CD4-positive, alpha-beta memory T cell (primary cell): Measurements from ENCODE around the gene ZNF529. TPM values are rescaled to one million over a fixed set of nuclear protein-coding genes. Genes with fewer than 3 reads are reported as not detected.

Source experiments
- CTCF ChIA-PET: fragments of 350-600 bp; sonication (Branson Sonifier 250); formaldehyde crosslinking; loops from one replicate; lab custom pipeline; 2021; ENCODE audit warnings: inconsistent platforms; ENCODE audit not compliant: partially characterized antibody; lab: Charles Lee
- POLR2A ChIA-PET: fragments of 350-600 bp; sonication (Branson Sonifier 250); formaldehyde crosslinking; loops from one replicate; lab custom pipeline; 2021; ENCODE audit not compliant: partially characterized antibody; lab: Charles Lee
- DNase-seq, 5 donors: peaks; one replicate each; pipeline versions ENCODE4 v3.0.0 to v3.0.0-alpha.2; 2020 to 2022; ENCODE audit warnings: mixed read lengths in 1 of 5
- H3K27ac ChIP-seq: one replicate; pipeline ENCODE4 v1.7.0; 2013; ENCODE audit warnings: low read depth, low read length
- H3K27me3 ChIP-seq: 2 replicates; pipeline ENCODE4 v1.7.0; 2013; ENCODE audit warnings: mild to moderate bottlenecking, low read length, moderate library complexity; ENCODE audit not compliant: insufficient read depth
- H3K36me3 ChIP-seq: 2 replicates; pipeline ENCODE4 v1.7.0; 2013; ENCODE audit warnings: mild to moderate bottlenecking, low read length, moderate library complexity; ENCODE audit not compliant: insufficient read depth
- H3K4me1 ChIP-seq: 2 replicates; pipeline ENCODE4 v1.7.0; 2013; ENCODE audit warnings: mild to moderate bottlenecking, low read length, moderate library complexity; ENCODE audit not compliant: insufficient read depth
- H3K4me3 ChIP-seq, 2 donors: one replicate each; pipeline ENCODE4 v1.7.0; 2013; ENCODE audit warnings: low read length in 2 of 2, mild to moderate bottlenecking in 1 of 2
- H3K9me3 ChIP-seq, 2 donors: one replicate each; pipeline ENCODE4 v1.7.0; 2013; ENCODE audit warnings: low read length in 2 of 2, control low read depth in 1 of 2; ENCODE audit not compliant: control insufficient read depth in 1 of 2
- H3K27ac Mint-ChIP-seq, 7 donors: one replicate each; pipeline ENCODE4 v1.8.0; 2020 to 2021; ENCODE audit warnings: mixed read lengths in 7 of 7, mild to moderate bottlenecking in 6 of 7, inconsistent platforms in 3 of 7, moderate library complexity in 3 of 7
- H3K27me3 Mint-ChIP-seq, 2 donors: one replicate each; pipeline ENCODE4 v1.8.0; 2020 to 2021; ENCODE audit warnings: mixed read lengths in 2 of 2
- H3K36me3 Mint-ChIP-seq, 2 donors: one replicate each; pipeline ENCODE4 v1.8.0; 2020 to 2021; ENCODE audit warnings: mixed read lengths in 2 of 2, inconsistent platforms in 1 of 2, mild to moderate bottlenecking in 1 of 2
- H3K4me1 Mint-ChIP-seq, 4 donors: one replicate each; pipeline ENCODE4 v1.8.0; 2020 to 2021; ENCODE audit warnings: mixed read lengths in 4 of 4, mild to moderate bottlenecking in 1 of 4
- H3K4me3 Mint-ChIP-seq, 8 donors: one replicate each; pipeline ENCODE4 v1.8.0; 2020 to 2021; ENCODE audit warnings: mixed read lengths in 8 of 8, mild to moderate bottlenecking in 7 of 8, moderate library complexity in 6 of 8, inconsistent platforms in 3 of 8
- H3K9me3 Mint-ChIP-seq, 8 donors: one replicate each; pipeline ENCODE4 v1.8.0; 2020 to 2021; ENCODE audit warnings: mixed read lengths in 8 of 8, mild to moderate bottlenecking in 5 of 8, inconsistent platforms in 3 of 8, moderate library complexity in 1 of 8
- intact Hi-C: fragments of 100-400 bp; cut with micrococcal nuclease; formaldehyde crosslinking; loops from one replicate; pipeline ENCODE4 v1.15.1; 2023
- polyA plus RNA-seq, 2 donors: library from polyadenylated mRNA; unstranded; fragments of 300-500 nt; fragmentation: Illumina TruSeq; gene quantifications; one replicate each; pipeline ENCODE4 v1.2.3, GENCODE V29; 2021
- total RNA-seq, 2 experiments: library from RNA; stranded (reverse); gene quantifications; one replicate each; pipeline ENCODE4 v1.2.3, GENCODE V29; 2021

The ZNF529 gene
- total and polyA plus RNA-seq, 4 experiments from 2014 or later, result 7.9 to 33.5 (median 20.8) TPM

DNA sequence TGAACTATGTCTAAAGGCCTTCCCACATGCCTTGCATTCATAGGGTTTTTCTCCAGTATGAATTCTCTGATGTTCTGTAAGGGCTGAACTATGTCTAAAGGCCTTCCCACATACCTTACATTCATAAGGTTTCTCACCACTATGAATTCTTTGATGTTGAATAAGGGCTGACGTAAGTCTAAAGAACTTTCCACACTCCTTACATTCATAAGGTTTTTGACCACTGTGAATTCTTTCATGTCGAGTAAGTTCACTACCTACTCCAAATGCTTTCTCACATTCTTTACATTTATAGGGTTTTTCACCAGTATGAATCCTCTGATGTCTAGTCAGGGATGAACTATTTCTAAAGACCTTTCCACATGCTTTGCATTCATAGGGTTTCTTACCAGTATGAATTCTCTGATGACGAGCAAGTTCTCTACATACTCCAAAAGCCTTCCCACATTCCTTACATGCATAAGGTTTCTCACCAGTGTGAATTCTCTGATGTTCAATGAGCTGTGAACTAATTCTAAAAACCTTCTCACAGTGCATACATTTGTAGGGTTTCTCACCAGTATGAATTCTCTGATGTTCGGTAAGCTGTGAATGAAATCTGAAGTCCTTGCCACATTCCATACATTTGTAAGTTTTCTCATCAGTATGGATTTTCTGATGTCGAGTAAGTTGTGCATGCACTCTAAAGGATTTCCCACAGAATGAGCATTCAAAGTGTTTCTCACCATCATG, 25.9 kb downstream of the ZNF529 start:
- Mint-ChIP-seq H3K27me3 (no peaks in the 10 kb centered on the region), H3K4me3 (no peak overlapping the region), H3K9me3 (peaks cover 13 to 100% (median 91%) of the 10 kb centered on the region in 8 donors), H3K4me1 (no peaks in the 10 kb centered on the region), H3K36me3 (peaks cover 84 to 94% of the 10 kb centered on the region in 2 donors), H3K27ac (no peak overlapping the region)
- Histone ChIP-seq H3K36me3 (peaks cover 43% of the 10 kb centered on the region), H3K4me1 (no peaks in the 10 kb centered on the region), H3K4me3 (peak overlapping the region in 1 of 2 donors; percentile 10), H3K27ac (no peak overlapping the region), H3K9me3 (peaks cover 10 to 86% of the 10 kb centered on the region in 2 donors), H3K27me3 (no peaks in the 10 kb centered on the region)
- intact Hi-C loops, result no loop called here
- peak in 1 of 5 donors; percentile 10 for DNase-seq
- ChIA-PET POLR2A (no interaction called here), CTCF (no interaction called here)

DNA sequence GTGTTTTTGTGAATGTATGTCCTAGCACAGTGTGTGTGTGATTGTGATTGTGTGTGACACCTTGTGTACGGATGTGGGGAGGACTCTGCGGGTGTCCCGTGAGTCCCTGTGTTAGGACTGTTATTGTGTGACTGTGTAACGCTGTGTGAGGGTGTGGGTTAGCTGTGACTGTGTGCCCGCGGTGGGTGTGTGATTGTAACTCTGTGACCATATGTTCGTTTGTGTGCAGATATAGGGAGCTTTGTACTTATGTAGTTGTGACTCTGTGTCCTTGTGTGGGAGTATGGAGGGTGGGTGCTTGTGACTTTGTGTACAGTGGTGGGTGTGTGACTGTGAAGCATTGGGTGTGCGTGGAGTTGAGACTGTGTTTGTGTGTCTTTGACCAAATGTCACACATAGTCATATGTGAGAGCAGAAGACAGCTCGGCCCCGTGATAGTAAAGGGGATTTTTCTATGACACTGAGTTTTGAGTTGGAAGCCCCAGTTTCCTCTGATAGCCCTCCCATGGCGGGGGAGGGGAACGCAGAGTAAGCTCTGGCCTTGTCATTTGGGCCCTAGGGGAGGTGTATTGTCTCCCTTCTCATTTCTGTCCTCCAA, 44.1 kb downstream of the ZNF529 start:
- Mint-ChIP-seq H3K4me1 (peaks cover 17 to 29% (median 22%) of the 10 kb centered on the region in 4 donors), H3K27me3 (no peaks in the 10 kb centered on the region), H3K9me3 (peaks cover 0 to 56% (median 31%) of the 10 kb centered on the region in 8 donors), H3K4me3 (peak overlapping the region; percentile 91 to 100 (median 97)), H3K27ac (peak overlapping the region; percentile 91 to 99 (median 97)), H3K36me3 (peaks cover 33 to 46% of the 10 kb centered on the region in 2 donors)
- peaks cover 0 to 24% of the 10 kb centered on the region in 2 donors for H3K9me3 ChIP-seq
- POLR2A ChIA-PET, result interaction anchor here (0.6 to 4.6 kb wide), 23 partner anchors 40 to 1066 kb away, joined by 3 to 51 read pairs (median 8); partner anchors contain the start of genes ZFP14, ZFP82, ZNF146 and ZNF382
- peaks cover 22% of the 10 kb centered on the region for H3K4me1 ChIP-seq
- H3K27ac ChIP-seq, result peak overlapping the region; percentile 87
- peak overlapping the region; percentile 88 to 99 for H3K4me3 ChIP-seq
- H3K27me3 ChIP-seq, result no peaks in the 10 kb centered on the region
- H3K36me3 ChIP-seq, result peaks cover 7% of the 10 kb centered on the region
- peak in 1 of 5 donors; percentile 39 for DNase-seq
- CTCF ChIA-PET, result interaction anchor here (0.7 to 2.0 kb wide), 4 partner anchors 15 to 159 kb away, joined by 3 to 8 read pairs (median 3); partner anchors contain the start of genes ZNF382 and ZNF567
- intact Hi-C loops, result loop anchor here (1.0 to 5.0 kb wide), 14 partner anchors 40 to 1065 kb away; partner anchors contain the start of genes ZFP14, ZNF146, ZNF345 and ZNF382

DNA sequence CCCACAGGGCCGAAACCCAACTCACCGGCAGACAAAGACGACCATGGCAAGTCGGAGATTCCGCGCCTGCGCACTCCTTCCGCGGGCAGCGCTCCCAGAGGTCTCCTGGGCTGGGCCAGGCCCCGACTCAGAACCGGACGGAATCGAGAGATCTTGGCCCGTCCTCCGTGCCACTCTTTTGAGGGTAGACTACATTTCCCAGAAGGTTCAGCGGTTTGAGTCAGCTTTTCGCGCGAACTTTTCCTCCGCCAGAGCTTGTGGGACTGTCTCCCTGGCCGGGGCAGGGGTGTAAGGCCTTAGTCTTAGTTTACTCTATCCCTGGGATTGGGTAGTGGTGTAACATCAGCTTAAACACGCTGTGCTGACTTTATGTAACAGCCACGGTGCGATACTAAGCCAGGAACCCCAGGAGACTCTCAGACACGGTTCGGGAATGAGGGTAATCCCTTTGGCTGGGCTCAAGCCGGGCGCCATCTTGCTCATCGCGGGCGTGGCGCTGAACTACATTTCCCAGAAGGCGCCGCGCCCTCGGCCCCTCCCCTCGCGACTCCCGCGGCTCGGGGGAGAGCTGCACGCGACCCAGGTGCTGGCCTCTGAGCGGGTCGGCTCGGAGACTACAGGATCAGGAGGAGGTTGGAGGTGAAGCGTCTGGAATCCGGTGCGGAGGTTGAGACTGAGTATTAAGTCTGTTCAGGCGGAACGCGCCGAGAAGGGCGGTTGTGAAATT, 44.7 kb downstream of the ZNF529 start, which contains the start of gene ZNF260:
TSS of gene ZNF260 (minus strand) at position 78 of the 727 bp plus-strand sequence. CDS start 13,033 bp downstream, outside the sequence.
- Mint-ChIP-seq H3K4me1 (peaks cover 17 to 29% (median 22%) of the 10 kb centered on the region in 4 donors), H3K36me3 (peaks cover 34 to 44% of the 10 kb centered on the region in 2 donors), H3K4me3 (peak within 1 kb of the TSS; percentile 91 to 100 (median 97)), H3K9me3 (peaks cover 2 to 55% (median 29%) of the 10 kb centered on the region in 8 donors), H3K27me3 (no peaks in the 10 kb centered on the region), H3K27ac (peak within 1 kb of the TSS; percentile 91 to 99 (median 97))
- intact Hi-C loops, result loop anchor here (1.0 to 5.0 kb wide), 14 partner anchors 39 to 1066 kb away; partner anchors contain the start of genes ZFP14, ZNF146, ZNF345 and ZNF382
- peak; percentile 90 to 95 (median 93) for DNase-seq
- ChIA-PET POLR2A (interaction anchor here (0.6 to 4.6 kb wide), 24 partner anchors 25 to 1066 kb away, joined by 3 to 51 read pairs (median 8); partner anchors contain the start of genes ZFP14, ZFP82, ZNF146 and ZNF345), CTCF (interaction anchor here (0.7 to 2.0 kb wide), 5 partner anchors 15 to 842 kb away, joined by 3 to 8 read pairs (median 3); partner anchors contain the start of genes ZNF382, ZNF527, ZNF566 and ZNF567)
- Histone ChIP-seq H3K4me3 (peak within 1 kb of the TSS; percentile 88 to 99), H3K27ac (peak within 1 kb of the TSS; percentile 87), H3K9me3 (peaks cover 0 to 20% of the 10 kb centered on the region in 2 donors), H3K27me3 (no peaks in the 10 kb centered on the region), H3K36me3 (peaks cover 7% of the 10 kb centered on the region), H3K4me1 (peaks cover 22% of the 10 kb centered on the region)

DNA sequence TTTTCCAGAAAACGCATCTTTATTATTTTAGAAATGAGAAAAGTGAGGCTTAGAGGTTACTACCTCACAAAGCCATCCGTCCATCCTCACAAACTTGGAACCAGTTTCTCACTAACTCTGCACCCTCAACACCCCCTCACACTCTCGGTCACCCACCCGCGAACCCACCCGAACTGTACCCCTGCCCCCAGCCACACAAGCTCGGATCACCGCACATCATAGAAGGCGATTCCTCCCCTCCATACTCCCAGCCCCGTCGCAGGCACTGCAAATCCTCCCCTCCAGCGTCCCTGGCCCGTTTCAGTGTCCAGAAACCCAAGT, 45.3 kb downstream of the ZNF529 start:
- Mint-ChIP-seq H3K9me3 (peaks cover 2 to 57% (median 31%) of the 10 kb centered on the region in 8 donors), H3K4me1 (peaks cover 21 to 33% (median 25%) of the 10 kb centered on the region in 4 donors), H3K27ac (peak overlapping the region; percentile 91 to 99 (median 97)), H3K36me3 (peaks cover 36 to 48% of the 10 kb centered on the region in 2 donors), H3K4me3 (peak overlapping the region; percentile 91 to 100 (median 97)), H3K27me3 (no peaks in the 10 kb centered on the region)
- H3K27me3 ChIP-seq, result no peaks in the 10 kb centered on the region
- DNase-seq, result no peak
- peak overlapping the region; percentile 88 to 99 for H3K4me3 ChIP-seq
- H3K36me3 ChIP-seq, result peaks cover 12% of the 10 kb centered on the region
- peaks cover 0 to 24% of the 10 kb centered on the region in 2 donors for H3K9me3 ChIP-seq
- intact Hi-C loops, result loop anchor here (1.0 to 5.0 kb wide), 14 partner anchors 39 to 1066 kb away; partner anchors contain the start of genes ZFP14, ZNF146, ZNF345 and ZNF382
- peaks cover 22% of the 10 kb centered on the region for H3K4me1 ChIP-seq
- H3K27ac ChIP-seq, result peak overlapping the region; percentile 87
- CTCF ChIA-PET, result interaction anchor here (0.9 to 2.0 kb wide), 3 partner anchors 38 to 843 kb away, joined by 3 to 8 read pairs (median 3); partner anchors contain the start of genes ZNF382, ZNF527 and ZNF566
- POLR2A ChIA-PET, result interaction anchor here (1.2 to 4.6 kb wide), 17 partner anchors 39 to 1067 kb away, joined by 3 to 51 read pairs (median 9); partner anchors contain the start of genes ZFP14, ZFP82, ZNF146 and ZNF345

DNA sequence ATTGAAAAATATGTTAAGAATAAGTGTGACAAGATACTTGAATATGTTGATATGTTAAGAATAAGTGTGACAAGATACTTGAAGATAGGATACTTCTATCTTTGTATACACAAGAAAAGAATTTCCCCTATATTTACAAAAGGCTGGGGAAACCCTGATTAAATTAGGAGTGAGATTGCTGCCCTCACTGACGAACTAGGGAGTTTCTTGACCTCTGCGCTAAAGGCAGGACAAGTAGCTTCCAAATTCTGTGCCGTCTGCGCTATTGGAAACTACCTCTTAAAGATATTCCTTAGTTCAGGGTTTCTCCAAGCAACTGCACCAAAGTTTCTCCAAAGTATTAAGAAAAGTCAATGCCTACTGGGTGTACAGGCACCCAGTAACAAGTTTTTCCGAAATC, 45.8 kb downstream of the ZNF529 start:
- peak overlapping the region in 7 of 8 donors; percentile 91 to 100 (median 98) for H3K4me3 Mint-ChIP-seq

DNA sequence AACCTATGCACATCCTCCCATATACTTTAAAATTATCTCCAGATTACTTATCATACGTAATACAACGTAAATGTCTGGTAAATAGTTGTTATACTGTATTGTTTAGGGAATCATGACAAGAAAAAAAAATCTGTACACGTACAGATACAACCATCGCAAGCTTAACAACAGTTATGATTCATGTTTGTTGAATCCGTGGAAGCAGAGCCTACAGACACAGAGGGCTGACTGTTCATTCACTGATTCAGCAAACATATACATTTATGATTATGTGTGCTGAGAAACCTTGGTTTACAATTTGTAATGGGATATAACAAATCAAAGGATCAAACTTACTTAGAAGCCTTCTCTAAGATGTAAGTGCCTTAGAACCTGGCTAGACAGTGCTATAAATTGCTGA, 46.5 kb downstream of the ZNF529 start:
- intact Hi-C loops, result loop anchor here (5.0 kb wide), 1 partner anchor 691 kb away; the partner anchor contains the start of gene ZNF383
- Histone ChIP-seq H3K27ac (no peak overlapping the region), H3K4me3 (no peak overlapping the region), H3K27me3 (no peaks in the 10 kb centered on the region), H3K36me3 (peaks cover 16% of the 10 kb centered on the region), H3K4me1 (peaks cover 22% of the 10 kb centered on the region), H3K9me3 (peaks cover 0 to 29% of the 10 kb centered on the region in 2 donors)
- no peak for DNase-seq
- peak overlapping the region in 3 of 7 donors; percentile 7 to 91 (median 29) for H3K27ac Mint-ChIP-seq
- peaks cover 2 to 58% (median 34%) of the 10 kb centered on the region in 8 donors for H3K9me3 Mint-ChIP-seq
- H3K4me3 Mint-ChIP-seq, result peak overlapping the region; percentile 39 to 72 (median 65)
- ChIA-PET POLR2A (interaction anchor here (4.6 kb wide), 1 partner anchor 38 kb away, joined by 51 read pairs; the partner anchor contains the start of gene ZNF566), CTCF (no interaction called here)
- peaks cover 38 to 54% of the 10 kb centered on the region in 2 donors for H3K36me3 Mint-ChIP-seq
- no peaks in the 10 kb centered on the region for H3K27me3 Mint-ChIP-seq
- H3K4me1 Mint-ChIP-seq, result peaks cover 21 to 34% (median 25%) of the 10 kb centered on the region in 4 donors

More for the DNA sequence above, 45.8 kb downstream of the ZNF529 start:
- intact Hi-C loops, result loop anchor here (5.0 kb wide), 1 partner anchor 690 kb away; the partner anchor contains the start of gene ZNF383
- peak overlapping the region; percentile 87 for H3K27ac ChIP-seq
- H3K9me3 Mint-ChIP-seq, result peaks cover 2 to 56% (median 35%) of the 10 kb centered on the region in 8 donors
- DNase-seq, result no peak
- ChIA-PET POLR2A (interaction anchor here (1.4 to 4.6 kb wide), 10 partner anchors 39 to 1067 kb away, joined by 6 to 51 read pairs (median 10); partner anchors contain the start of genes ZNF345, ZNF382, ZNF461 and ZNF527), CTCF (interaction anchor here (1.4 to 2.0 kb wide), 2 partner anchors 38 to 78 kb away, joined by 3 to 8 read pairs; partner anchors contain the start of genes ZNF382 and ZNF566)
- peak overlapping the region in 2 of 7 donors; percentile 91 to 97 for H3K27ac Mint-ChIP-seq
- H3K9me3 ChIP-seq, result peaks cover 0 to 29% of the 10 kb centered on the region in 2 donors
- peaks cover 22% of the 10 kb centered on the region for H3K4me1 ChIP-seq
- H3K36me3 Mint-ChIP-seq, result peaks cover 37 to 53% of the 10 kb centered on the region in 2 donors
- H3K4me3 ChIP-seq, result peak overlapping the region; percentile 88 to 99
- H3K4me1 Mint-ChIP-seq, result peaks cover 21 to 34% (median 25%) of the 10 kb centered on the region in 4 donors
- H3K36me3 ChIP-seq, result peaks cover 16% of the 10 kb centered on the region
- no peaks in the 10 kb centered on the region for H3K27me3 ChIP-seq
- no peaks in the 10 kb centered on the region for H3K27me3 Mint-ChIP-seq
